Endothelial cell of umbilical vein (primary cell): ENCODE measurements around the gene SH3D21. TPM values are rescaled to one million over a fixed set of nuclear protein-coding genes. Genes with fewer than 3 reads are reported as not detected.

ENCODE experiments used
- BruUV-seq: library from RNA; stranded (reverse); fragments of 400-500 nt; replicated peaks from 2 replicates; lab custom pipeline; 2021; lab: Mats Ljungman, UMichigan
- CTCF ChIA-PET: fragments of 300-600, 350-600 bp; sonication (Branson Sonifier 250); formaldehyde crosslinking; loops from one replicate; lab custom pipeline; 2021; ENCODE audit warnings: antibody characterized with exemption, inconsistent platforms; lab: Charles Lee
- POLR2A ChIA-PET: fragments of 300-600, 350-600 bp; sonication (Branson Sonifier 250); formaldehyde crosslinking; loops from one replicate; lab custom pipeline; 2021; ENCODE audit warnings: antibody characterized with exemption, inconsistent platforms; lab: Charles Lee
- DNase-seq: peaks from one replicate; pipeline ENCODE4 v3.0.0-alpha.2; 2011; ENCODE audit warnings: low read depth, low spot score
- FAIRE-seq: peaks from 2 replicates; lab custom pipeline; 2011; peaks lifted over from hg19 to GRCh38; lab: Jason Lieb, UNC
- H2AFZ ChIP-seq: 2 replicates; pipeline ENCODE4 v1.6.0; 2012; ENCODE audit warnings: low read depth, low read length, control low read depth, inconsistent platforms
- H3K27ac ChIP-seq: 2 replicates; pipeline ENCODE4 v1.5.1; 2011; ENCODE audit warnings: low read depth, mild to moderate bottlenecking, control low read depth, low read length, moderate library complexity; ENCODE audit not compliant: insufficient read depth
- H3K27me3 ChIP-seq, 2 experiments: 2 replicates each; pipeline versions ENCODE4 v1.6.0 to v1.6.1; 2011; ENCODE audit warnings: low read length in 2 of 2, mixed read lengths in 1 of 2; ENCODE audit not compliant: control insufficient read depth in 2 of 2, insufficient read depth in 2 of 2
- H3K36me3 ChIP-seq, 2 experiments: 2 replicates in 1 of 2; 3 replicates in 1 of 2; pipeline ENCODE4 v1.5.1; 2011; ENCODE audit warnings: low read length in 2 of 2, mild to moderate bottlenecking in 1 of 2, moderate library complexity in 1 of 2; ENCODE audit not compliant: control insufficient read depth in 2 of 2, insufficient read depth in 2 of 2; ENCODE audit errors: extremely low read depth in 1 of 2
- H3K4me1 ChIP-seq: 3 replicates; pipeline ENCODE4 v1.5.1; 2011; ENCODE audit warnings: mild to moderate bottlenecking, low read length; ENCODE audit not compliant: control insufficient read depth, insufficient read depth; ENCODE audit errors: extremely low read depth
- H3K4me2 ChIP-seq: 2 replicates; pipeline ENCODE4 v1.6.1; 2011; ENCODE audit warnings: low read length, control low read depth, mixed read lengths; ENCODE audit not compliant: insufficient read depth
- H3K4me3 ChIP-seq, 3 experiments: fragments of 200-600 bp in 1 of 3; sonication (generic), shearing (Covaris generic) in 1 of 3; replicated peaks in 1 of 3; 2 replicates each; pipeline ENCODE4 v1.5.1; 2011 to 2016; ENCODE audit warnings: control low read depth in 3 of 3, low read length in 3 of 3, mild to moderate bottlenecking in 2 of 3, inconsistent platforms in 1 of 3, low read depth in 1 of 3, moderate library complexity in 1 of 3; ENCODE audit not compliant: insufficient read depth in 1 of 3
- H3K79me2 ChIP-seq: 2 replicates; pipeline ENCODE4 v1.6.0; 2012; ENCODE audit warnings: low read length, inconsistent platforms; ENCODE audit not compliant: control insufficient read depth, insufficient read depth
- H3K9ac ChIP-seq: replicated peaks from 2 replicates; pipeline ENCODE3; 2011; ENCODE audit warnings: low read length, control low read depth; ENCODE audit not compliant: insufficient read depth; ENCODE audit errors: extremely low read depth
- H3K9me1 ChIP-seq: replicated peaks from 3 replicates; pipeline ENCODE4 v1.6.0; 2011; ENCODE audit warnings: mild to moderate bottlenecking, low read length; ENCODE audit not compliant: control insufficient read depth, insufficient read depth; ENCODE audit errors: extremely low read depth
- H3K9me3 ChIP-seq: replicated peaks from 2 replicates; pipeline ENCODE4 v1.5.1; 2012; ENCODE audit warnings: low read length, inconsistent platforms; ENCODE audit not compliant: control insufficient read depth, insufficient read depth
- H4K20me1 ChIP-seq: replicated peaks from 2 replicates; pipeline ENCODE3; 2011; ENCODE audit warnings: mild to moderate bottlenecking, low read length; ENCODE audit not compliant: control insufficient read depth, insufficient read depth; ENCODE audit errors: extremely low read depth
- FOS ChIP-seq: IDR thresholded peaks from 2 replicates; pipeline ENCODE4 v1.6.1; 2011; ENCODE audit warnings: mild to moderate bottlenecking, low read length, moderate library complexity, borderline replicate concordance; ENCODE audit not compliant: insufficient read depth
- GATA2 ChIP-seq: IDR thresholded peaks from 2 replicates; pipeline ENCODE4 v1.7.0; 2011; ENCODE audit warnings: low read depth, mild to moderate bottlenecking, moderate library complexity, mixed read lengths, low read length; ENCODE audit not compliant: insufficient read length, insufficient read depth
- JUN ChIP-seq: IDR thresholded peaks from 2 replicates; pipeline ENCODE4 v1.6.1; 2011; ENCODE audit warnings: borderline replicate concordance, low read depth; ENCODE audit not compliant: insufficient read length, insufficient read depth
- MYC ChIP-seq: IDR thresholded peaks from one replicate; pipeline ENCODE4 v1.6.1; 2011; ENCODE audit warnings: mild to moderate bottlenecking, low read depth, low read length
- POLR2A ChIP-seq: IDR thresholded peaks from 2 replicates; pipeline ENCODE4 v1.6.1; 2012; ENCODE audit warnings: low read depth, mild to moderate bottlenecking, control low read depth, low read length
- POLR2AphosphoS5 ChIP-seq: IDR thresholded peaks from 2 replicates; pipeline ENCODE4 v1.6.1; 2012; ENCODE audit warnings: low read depth, mild to moderate bottlenecking, control low read depth, low read length, moderate library complexity; ENCODE audit not compliant: insufficient read depth
- dilution Hi-C: fragments of 300-500 bp; cut with MboI; formaldehyde crosslinking; loops from one replicate; pipeline ENCODE4 v1.15.0; 2019; ENCODE audit warnings: low sequenced_read_pairs; ENCODE audit not compliant: extremely low pct_ligation_motif_present
- intact Hi-C: fragments of 100-400 bp; cut with micrococcal nuclease; formaldehyde crosslinking; loops from one replicate; pipeline ENCODE4 v1.10.0; 2022
- polyA plus RNA-seq, 4 experiments: library from polyadenylated mRNA; depleted of rRNA in 3 of 4; stranded (reverse) in 3 of 4; unstranded in 1 of 4; fragments of >200 nt; gene quantifications; 2 replicates each; pipeline versions ENCODE4 v1.2.1 to v1.2.3, GENCODE V29; 2011 to 2012; ENCODE audit warnings: missing spikeins in 1 of 4
- total RNA-seq: library from RNA; stranded (reverse); gene quantifications from 2 replicates; pipeline ENCODE4 v1.2.3, GENCODE V29; 2021
- TF ChIP-seq, protein P1 (sequence below), 2 donors: IDR thresholded peaks; 1 replicate in 1 of 2; 2 replicates in 1 of 2; pipeline ENCODE4 v1.5.1; 2011; ENCODE audit warnings: low read length in 2 of 2, mild to moderate bottlenecking in 2 of 2, moderate library complexity in 2 of 2, control low read depth in 1 of 2, inconsistent platforms in 1 of 2, low read depth in 1 of 2; ENCODE audit not compliant: insufficient read depth in 1 of 2; ENCODE audit errors: extremely low read depth in 1 of 2

SH3D21 gene
- total and polyA plus RNA-seq, 2 donors (not counting 3 experiments of a cell fraction or from before 2014, with no cell fraction given) = 1.8 to 7.2 TPM

DNA sequence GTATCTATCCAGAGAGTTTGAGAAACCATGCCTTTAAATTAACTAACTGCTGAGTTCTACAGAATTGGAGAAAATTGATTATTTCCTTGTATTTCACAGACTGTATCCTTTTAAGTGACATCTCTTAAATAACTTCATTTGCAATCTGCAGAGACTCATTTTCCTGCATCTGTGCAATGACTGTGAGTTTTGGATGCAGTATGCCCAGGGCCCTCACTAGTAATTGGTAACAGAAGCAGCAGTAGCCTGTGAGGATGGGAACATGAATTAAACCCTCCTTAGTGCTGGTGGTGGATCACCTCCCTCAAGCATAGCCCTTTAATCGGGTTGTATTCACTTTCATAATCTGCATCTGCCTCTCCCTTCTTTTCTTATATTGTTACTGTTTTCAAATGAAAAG, 21.7 kb upstream of the SH3D21 start:
- Histone ChIP-seq H3K79me2 (peaks cover 51% of the 10 kb centered on the region), H3K4me3 (no peak overlapping the region), H3K27ac (no peak overlapping the region), H3K4me2 (no peak overlapping the region), H3K36me3 (peaks cover 31 to 37% of the 10 kb centered on the region in 2 experiments), H3K9me3 (no peaks in the 10 kb centered on the region), H4K20me1 (no peaks in the 10 kb centered on the region), H3K27me3 (no peaks in the 10 kb centered on the region), H3K4me1 (no peaks in the 10 kb centered on the region), H3K9me1 (no peaks in the 10 kb centered on the region), H3K9ac (no peak overlapping the region), H2AFZ (no peak overlapping the region)
- intact Hi-C loops (loop anchor here (2.0 kb wide), 1 partner anchor 60 kb away; the partner anchor contains the start of gene THRAP3), dilution Hi-C loops (no loop called here)
- no TSS peak for BruUV-seq
- CTCF ChIA-PET = interaction anchor here (1.7 to 2.2 kb wide), 2 partner anchors 149 to 183 kb away, joined by 11 to 21 read pairs; no protein-coding TSS in a partner anchor
- no peak for FAIRE-seq
- no peak for TF ChIP-seq GATA2
- TF ChIP-seq POLR2AphosphoS5 = no peak
- no peak for TF ChIP-seq FOS
- no peak for TF ChIP-seq POLR2A
- TF ChIP-seq, protein P1, sequence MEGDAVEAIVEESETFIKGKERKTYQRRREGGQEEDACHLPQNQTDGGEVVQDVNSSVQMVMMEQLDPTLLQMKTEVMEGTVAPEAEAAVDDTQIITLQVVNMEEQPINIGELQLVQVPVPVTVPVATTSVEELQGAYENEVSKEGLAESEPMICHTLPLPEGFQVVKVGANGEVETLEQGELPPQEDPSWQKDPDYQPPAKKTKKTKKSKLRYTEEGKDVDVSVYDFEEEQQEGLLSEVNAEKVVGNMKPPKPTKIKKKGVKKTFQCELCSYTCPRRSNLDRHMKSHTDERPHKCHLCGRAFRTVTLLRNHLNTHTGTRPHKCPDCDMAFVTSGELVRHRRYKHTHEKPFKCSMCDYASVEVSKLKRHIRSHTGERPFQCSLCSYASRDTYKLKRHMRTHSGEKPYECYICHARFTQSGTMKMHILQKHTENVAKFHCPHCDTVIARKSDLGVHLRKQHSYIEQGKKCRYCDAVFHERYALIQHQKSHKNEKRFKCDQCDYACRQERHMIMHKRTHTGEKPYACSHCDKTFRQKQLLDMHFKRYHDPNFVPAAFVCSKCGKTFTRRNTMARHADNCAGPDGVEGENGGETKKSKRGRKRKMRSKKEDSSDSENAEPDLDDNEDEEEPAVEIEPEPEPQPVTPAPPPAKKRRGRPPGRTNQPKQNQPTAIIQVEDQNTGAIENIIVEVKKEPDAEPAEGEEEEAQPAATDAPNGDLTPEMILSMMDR (IDR thresholded peaks at IDR 0.05; ENCODE audit: extremely low read depth in 1 of 2, insufficient read depth in 1 of 2, low read depth in 1 of 2, low read length in 2 of 2) = no peak
- no peak for TF ChIP-seq JUN
- TF ChIP-seq MYC = no peak
- POLR2A ChIA-PET = no interaction called here
- no peak for DNase-seq
